Loucy (cell line): ENCODE measurements around the gene MINDY4B.

Experiments used
- CTCF ChIP-seq: fragments of 200-600 bp; sonication (generic); conservative IDR thresholded peaks from 2 replicates; pipeline ENCODE4 v1.5.1; 2014; ENCODE audit warnings: mild to moderate bottlenecking, antibody characterized with exemption, low read length
- EZH2phosphoT487 ChIP-seq: fragments of 200-600 bp; IDR thresholded peaks from 2 replicates; pipeline ENCODE4 v1.6.1; 2018; ENCODE audit warnings: antibody characterized with exemption, mild to moderate bottlenecking, moderate library complexity, borderline replicate concordance

GRCh38 chr3:150844484-150844883 is 60.8 kb downstream of the MINDY4B start:
- TF ChIP-seq CTCF (no peak), EZH2phosphoT487 (no peak)
